Thoracic aorta (tissue), 2 donors: ENCODE data around the gene SLC22A23. TPM values are rescaled to one million over a fixed set of nuclear protein-coding genes. Genes with fewer than 3 reads are reported as not detected.
"Not testable (repeated sequence)": the region's sequence is repeated elsewhere in the genome, so short reads cannot be mapped to it uniquely, and the experiment has no call there.

Source experiments
- ATAC-seq: fragments of 150-250 bp; one replicate; pipeline ENCODE4 v1.8.0; 2017; ENCODE audit warnings: low read depth; ENCODE audit not compliant: insufficient number of reproducible peaks, low FRiP score
- DNase-seq: peaks from one replicate; pipeline ENCODE4 v3.0.0-alpha.2; 2020; ENCODE audit warnings: low spot score
- H3K27ac ChIP-seq, 2 donors: fragments of 200-600 bp; sonication (generic); 1 replicate in 1 of 2; 2 replicates in 1 of 2; pipeline ENCODE4 v1.5.1; 2016; ENCODE audit warnings: mild to moderate bottlenecking in 2 of 2, moderate library complexity in 2 of 2
- H3K27me3 ChIP-seq: fragments of 200-600 bp; sonication (generic); replicated peaks from 2 replicates; pipeline ENCODE4 v1.6.0; 2016; ENCODE audit warnings: mild to moderate bottlenecking; ENCODE audit not compliant: insufficient read depth
- H3K36me3 ChIP-seq: fragments of 200-600 bp; sonication (generic); one replicate; pipeline ENCODE4 v1.5.1; 2016
- H3K4me1 ChIP-seq, 2 donors: fragments of 200-600 bp; sonication (generic); 1 replicate in 1 of 2; 2 replicates in 1 of 2; pipeline versions ENCODE4 v1.5.1 to v1.6.0; 2016; ENCODE audit warnings: low read depth in 2 of 2, mild to moderate bottlenecking in 1 of 2; ENCODE audit not compliant: control insufficient read depth in 1 of 2
- H3K4me3 ChIP-seq: fragments of 200-600 bp; sonication (generic); 2 replicates; pipeline ENCODE4 v1.5.1; 2016; ENCODE audit warnings: mild to moderate bottlenecking
- H3K9me3 ChIP-seq: fragments of 200-600 bp; sonication (generic); 2 replicates; pipeline ENCODE4 v1.5.1; 2016
- CTCF ChIP-seq: fragments of 200-600 bp; sonication (generic); IDR thresholded peaks from one replicate; pipeline ENCODE4 v1.5.1; 2019; ENCODE audit warnings: antibody characterized with exemption
- total RNA-seq, 2 donors: library from RNA; depleted of rRNA; stranded (reverse); fragments of >200 nt; gene quantifications; one replicate each; pipeline versions ENCODE4 v1.1.0 to v1.2.3, GENCODE V29; 2016

The SLC22A23 gene
- total RNA-seq, 2 donors from 2014 or later = 5.1 to 9.7 TPM

GRCh38 chr6:3251462-3252314, 205.2 kb downstream of the SLC22A23 start:
- no peaks in the 10 kb centered on the region for H3K9me3 ChIP-seq
- H3K4me3 ChIP-seq = peak overlapping the region; percentile 2
- no peak overlapping the region for H3K27ac ChIP-seq
- peaks cover 0 to 8% of the 10 kb centered on the region in 2 donors for H3K4me1 ChIP-seq
- TF ChIP-seq CTCF = peak; percentile 98
- H3K36me3 ChIP-seq = no peaks in the 10 kb centered on the region
- ATAC-seq = peak; percentile 85
- DNase-seq = no peak
- no peaks in the 10 kb centered on the region for H3K27me3 ChIP-seq

GRCh38 chr6:3250231-3250675, 206.6 kb downstream of the SLC22A23 start:
- DNase-seq (no peak), ATAC-seq (no peak)
- no peak for TF ChIP-seq CTCF
- Histone ChIP-seq H3K27ac (no peak overlapping the region), H3K4me3 (no peak overlapping the region), H3K4me1 (peaks cover 0 to 8% of the 10 kb centered on the region in 2 donors), H3K36me3 (no peaks in the 10 kb centered on the region), H3K27me3 (no peaks in the 10 kb centered on the region), H3K9me3 (no peaks in the 10 kb centered on the region)

- no peak for DNase-seq
- no peaks in the 10 kb centered on the region for H3K27me3 ChIP-seq
- H3K36me3 ChIP-seq = no peaks in the 10 kb centered on the region
- no peak overlapping the region for H3K4me3 ChIP-seq
- ATAC-seq = no peak
- no peak for TF ChIP-seq CTCF
- peaks cover 0 to 8% of the 10 kb centered on the region in 2 donors for H3K4me1 ChIP-seq
- no peak overlapping the region for H3K27ac ChIP-seq
- no peaks in the 10 kb centered on the region for H3K9me3 ChIP-seq
Observed at GRCh38 chr6:3249821-3250220, 207.0 kb downstream of the SLC22A23 start.

- Histone ChIP-seq H3K9me3 (no peaks in the 10 kb centered on the region), H3K4me1 (peaks cover 0 to 8% of the 10 kb centered on the region in 2 donors), H3K36me3 (no peaks in the 10 kb centered on the region), H3K27me3 (no peaks in the 10 kb centered on the region), H3K27ac (no peak overlapping the region), H3K4me3 (peak overlapping the region; percentile 62)
- DNase-seq (no peak), ATAC-seq (no peak)
- TF ChIP-seq CTCF = no peak
Observed at GRCh38 chr6:3247255-3248146, 209.3 kb downstream of the SLC22A23 start.

GRCh38 chr6:3245216-3245615, 211.6 kb downstream of the SLC22A23 start:
- TF ChIP-seq CTCF = no peak
- no peaks in the 10 kb centered on the region for H3K36me3 ChIP-seq
- H3K27ac ChIP-seq = no peak overlapping the region
- ATAC-seq (no peak), DNase-seq (no peak)
- no peak overlapping the region for H3K4me3 ChIP-seq
- no peaks in the 10 kb centered on the region for H3K27me3 ChIP-seq
- no peaks in the 10 kb centered on the region for H3K9me3 ChIP-seq
- peaks cover 0 to 8% of the 10 kb centered on the region in 2 donors for H3K4me1 ChIP-seq

- ATAC-seq, H3K27me3 ChIP-seq, H3K4me3 ChIP-seq, H3K4me1 ChIP-seq, DNase-seq, H3K9me3 ChIP-seq, H3K36me3 ChIP-seq, H3K27ac ChIP-seq: not testable (repeated sequence)
Observed at GRCh38 chr6:3244832-3245161, 212.1 kb downstream of the SLC22A23 start.
